Vagina (tissue), 2 donors: Measurements from ENCODE around the gene SCAPER.

ENCODE experiments used
- CTCF ChIP-seq, 3 experiments: fragments of 450-650 bp in 2 of 3; fragments of 200-600 bp in 1 of 3; sonication (generic) in 1 of 3; IDR thresholded peaks; one replicate each; pipeline ENCODE4 v1.5.1; 2017 to 2019; ENCODE audit warnings: antibody characterized with exemption in 3 of 3, mild to moderate bottlenecking in 2 of 3, moderate library complexity in 2 of 3
- POLR2A ChIP-seq, 2 donors: fragments of 450-650 bp; IDR thresholded peaks; one replicate each; pipeline ENCODE4 v1.6.1; 2017; ENCODE audit warnings: antibody characterized with exemption in 2 of 2, mild to moderate bottlenecking in 2 of 2, moderate library complexity in 2 of 2
- POLR2AphosphoS5 ChIP-seq, 2 donors: sonication (generic); formaldehyde crosslinking; IDR thresholded peaks; one replicate each; pipeline ENCODE4 v1.9.0; 2017; ENCODE audit warnings: antibody characterized with exemption in 2 of 2, mild to moderate bottlenecking in 2 of 2, low read depth in 1 of 2; ENCODE audit not compliant: insufficient read depth in 1 of 2

DNA sequence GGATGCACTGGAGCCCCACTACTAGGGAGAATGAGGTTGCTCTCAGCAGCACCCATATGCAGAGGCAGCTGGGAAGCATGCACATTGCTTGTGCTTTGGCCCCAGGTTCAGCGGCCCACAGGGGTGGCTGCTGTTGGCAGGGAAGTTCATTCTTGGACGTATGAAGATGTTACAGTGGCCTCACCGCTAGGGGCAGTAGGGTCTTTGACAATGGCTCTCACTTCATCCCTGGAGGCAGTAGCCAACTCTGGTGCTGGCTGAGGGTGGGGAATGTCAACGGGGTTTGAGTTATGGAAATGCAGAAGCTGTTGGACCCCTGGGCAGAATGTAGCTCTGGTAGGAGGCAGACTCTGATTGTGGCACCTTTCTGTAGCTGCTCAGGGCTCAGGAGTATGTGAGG is 279.9 kb downstream of the SCAPER start:
- TF ChIP-seq CTCF (IDR thresholded peaks at IDR 0.05) (no peak), POLR2AphosphoS5 (IDR thresholded peaks at IDR 0.05; ENCODE audit: insufficient read depth in 1 of 2, low read depth in 1 of 2) (no peak), POLR2A (IDR thresholded peaks at IDR 0.05) (no peak)
